Measurements from ENCODE around the gene SIN3B.
"Not testable (repeated sequence)": the region's sequence is repeated elsewhere in the genome, so short reads cannot be mapped to it uniquely, and the experiment has no call there.

Gene SIN3B

GRCh38 chr19:16867211-16867610 is 38.0 kb downstream of the SIN3B start:
- no peak for DNase-seq (ENCODE audit: low read depth in 2 of 2)

DNA sequence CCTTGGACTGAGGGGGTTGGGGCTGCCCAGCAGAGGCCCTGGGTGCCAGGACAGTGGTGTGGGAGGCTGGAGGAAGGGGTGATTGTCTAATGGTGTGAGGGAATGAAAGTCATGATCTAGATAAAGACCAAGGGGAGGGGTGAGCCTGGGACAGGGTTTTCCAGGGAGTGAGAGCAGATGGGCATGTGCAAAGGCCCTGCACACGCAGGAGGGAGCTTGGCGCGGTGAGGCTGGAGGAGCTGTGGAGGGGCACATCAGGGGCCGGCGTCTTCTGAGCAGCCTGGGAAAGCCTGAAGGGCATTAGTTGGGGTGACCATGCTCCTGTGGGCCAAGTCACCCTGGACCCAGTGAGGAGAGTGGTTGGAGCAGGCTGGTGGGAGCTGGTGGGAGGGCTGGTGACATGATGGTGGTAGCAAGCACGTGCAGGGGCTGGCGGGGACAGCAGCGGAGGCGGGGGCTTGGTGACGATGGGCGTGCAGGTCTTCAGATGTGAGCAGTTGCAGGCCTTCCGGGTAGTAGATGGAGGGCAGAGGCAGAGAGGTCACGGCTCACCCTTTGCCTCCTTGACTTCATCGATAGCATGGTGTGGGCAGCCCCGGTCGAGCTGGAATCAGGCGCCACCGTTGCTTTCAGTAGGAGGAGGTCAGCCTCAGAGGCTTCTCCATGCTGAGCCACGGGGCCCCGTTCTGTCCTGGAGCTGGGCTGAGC is 39.4 kb downstream of the SIN3B start:
- no peak for DNase-seq (ENCODE audit: low read depth in 2 of 2)

- no peak for DNase-seq (ENCODE audit: low read depth in 2 of 2)
Observed at GRCh38 chr19:16869331-16869972, 40.3 kb downstream of the SIN3B start.

- DNase-seq (ENCODE audit: low read depth in 2 of 2): no peak
Observed at GRCh38 chr19:16871871-16872270, 42.7 kb downstream of the SIN3B start.

- no peak for DNase-seq (ENCODE audit: low read depth in 2 of 2)
Observed at GRCh38 chr19:16872728-16873127, 43.5 kb downstream of the SIN3B start.

DNA sequence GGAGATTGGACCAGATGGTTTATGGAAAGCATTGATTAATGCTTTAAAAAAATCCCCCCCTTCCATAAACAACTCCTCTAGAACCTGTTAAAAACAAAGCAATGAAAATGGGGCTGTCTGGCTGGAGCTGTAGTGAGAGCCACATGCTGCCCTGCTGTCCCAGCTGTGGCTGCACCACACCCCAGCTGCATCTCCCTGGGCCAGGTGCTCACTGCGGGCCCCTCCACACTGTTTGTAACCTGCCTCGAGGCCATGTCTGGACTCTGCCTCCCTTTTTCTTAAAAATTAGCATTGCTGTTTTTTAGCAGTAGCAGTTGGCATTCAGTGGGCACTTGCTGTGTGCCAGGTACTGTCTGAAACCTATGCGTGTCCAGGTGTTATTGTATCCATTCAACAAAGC is 44.4 kb downstream of the SIN3B start:
- no peak for DNase-seq (ENCODE audit: low read depth in 2 of 2)

DNA sequence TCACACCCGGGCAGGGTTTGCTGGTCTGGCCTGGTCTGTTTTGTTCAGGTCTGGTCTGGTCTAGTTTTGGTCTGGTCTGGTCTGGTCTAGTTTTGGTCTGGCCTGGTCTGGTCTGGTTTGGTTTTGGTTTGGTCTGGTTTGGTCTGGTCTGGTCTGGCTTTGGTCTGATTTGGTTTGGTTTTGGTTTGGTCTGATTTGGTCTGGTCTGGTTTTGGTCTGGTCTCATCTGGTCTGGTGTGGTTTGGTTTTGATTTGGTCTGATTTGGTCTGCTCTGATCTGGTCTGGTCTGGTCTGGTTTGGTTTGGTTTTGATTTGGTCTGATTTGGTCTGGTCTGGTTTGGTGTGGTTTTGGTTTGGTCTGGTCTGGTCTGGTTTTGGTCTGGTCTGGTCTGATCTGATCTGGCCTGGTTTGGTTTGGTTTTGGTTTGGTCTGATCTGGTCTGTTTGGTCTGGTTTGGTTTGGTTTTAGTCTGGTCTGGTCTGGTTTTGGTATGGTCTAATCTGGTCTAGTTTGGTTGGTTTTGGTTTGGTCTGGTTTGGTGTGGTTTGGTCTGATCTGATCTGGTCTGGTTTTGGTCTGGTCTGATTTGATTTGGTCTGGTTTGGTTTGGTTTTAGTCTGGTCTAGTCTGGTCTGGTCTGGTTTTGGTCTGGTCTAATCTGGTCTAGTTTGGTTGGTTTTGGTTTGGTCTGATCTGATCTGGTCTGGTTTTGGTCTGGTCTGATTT is 45.2 kb downstream of the SIN3B start:
- no peak for DNase-seq (ENCODE audit: low read depth in 2 of 2)

DNA sequence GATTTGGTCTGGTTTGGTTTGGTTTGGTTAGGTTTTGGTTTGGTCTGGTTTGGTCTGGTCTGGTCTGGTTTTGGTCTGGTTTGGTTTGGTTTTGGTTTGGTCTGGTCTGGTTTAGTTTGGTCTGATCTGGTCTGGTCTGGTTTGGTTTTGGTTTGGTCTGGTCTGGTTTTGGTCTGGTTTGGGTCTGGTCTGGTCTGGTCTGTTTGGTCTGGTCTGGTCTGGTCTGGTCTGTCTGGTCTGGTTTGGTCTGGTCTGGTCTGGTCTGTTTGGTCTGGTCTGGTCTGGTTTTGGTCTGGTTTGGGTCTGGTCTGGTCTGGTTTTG is 45.7 kb downstream of the SIN3B start:
- not testable (repeated sequence) for DNase-seq (ENCODE audit: low read depth in 2 of 2)

DNA sequence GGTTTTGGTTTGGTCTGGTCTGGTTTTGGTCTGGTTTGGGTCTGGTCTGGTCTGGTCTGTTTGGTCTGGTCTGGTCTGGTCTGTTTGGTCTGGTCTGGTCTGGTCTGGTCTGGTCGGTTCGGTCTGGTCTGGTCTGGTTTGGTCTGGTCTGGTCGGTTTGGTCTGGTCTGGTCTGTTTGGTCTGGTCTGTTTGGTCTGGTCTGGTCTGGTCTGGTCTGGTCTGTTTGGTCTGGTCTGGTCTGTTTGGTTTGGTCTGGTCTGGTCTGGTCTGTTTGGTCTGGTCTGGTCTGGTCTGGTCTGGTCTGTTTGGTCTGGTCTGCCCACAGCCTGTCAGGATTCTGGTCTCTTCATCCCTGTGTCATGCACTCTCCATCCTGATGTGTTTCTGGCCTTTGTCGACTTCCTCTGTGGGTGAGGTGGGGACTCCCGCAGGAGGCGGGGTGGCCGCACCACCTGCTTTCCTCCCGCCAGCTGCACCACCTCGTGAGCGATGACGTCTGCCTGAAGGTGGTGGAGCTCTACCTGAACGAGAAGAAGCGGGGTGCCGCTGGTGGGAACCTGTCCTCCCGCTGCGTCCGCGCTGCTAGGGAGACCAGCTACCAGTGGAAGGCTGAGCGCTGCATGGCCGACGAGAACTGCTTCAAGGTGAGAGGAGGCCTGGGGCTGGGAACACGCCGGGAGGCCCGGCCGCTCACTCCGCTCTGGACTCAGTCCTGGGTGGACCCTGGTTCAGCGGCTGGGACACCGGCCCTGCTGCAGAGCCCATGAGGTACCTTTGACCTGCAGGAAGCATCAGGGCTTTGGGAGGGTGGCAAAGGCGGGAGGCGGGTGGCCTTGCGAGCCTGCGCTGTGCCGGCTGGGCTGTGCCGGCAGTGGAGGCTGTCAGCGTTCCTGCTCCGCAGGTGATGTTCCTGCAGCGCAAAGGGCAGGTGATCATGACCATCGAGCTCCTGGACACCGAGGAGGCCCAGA is 46.7 kb downstream of the SIN3B start:
- no peak for DNase-seq (ENCODE audit: low read depth in 2 of 2)

- no peak for DNase-seq (ENCODE audit: low read depth in 2 of 2)
Observed at GRCh38 chr19:16876904-16877361, 47.7 kb downstream of the SIN3B start.

GRCh38 chr19:16877581-16877980 is 48.4 kb downstream of the SIN3B start:
- no peak for DNase-seq (ENCODE audit: low read depth in 2 of 2)

DNA sequence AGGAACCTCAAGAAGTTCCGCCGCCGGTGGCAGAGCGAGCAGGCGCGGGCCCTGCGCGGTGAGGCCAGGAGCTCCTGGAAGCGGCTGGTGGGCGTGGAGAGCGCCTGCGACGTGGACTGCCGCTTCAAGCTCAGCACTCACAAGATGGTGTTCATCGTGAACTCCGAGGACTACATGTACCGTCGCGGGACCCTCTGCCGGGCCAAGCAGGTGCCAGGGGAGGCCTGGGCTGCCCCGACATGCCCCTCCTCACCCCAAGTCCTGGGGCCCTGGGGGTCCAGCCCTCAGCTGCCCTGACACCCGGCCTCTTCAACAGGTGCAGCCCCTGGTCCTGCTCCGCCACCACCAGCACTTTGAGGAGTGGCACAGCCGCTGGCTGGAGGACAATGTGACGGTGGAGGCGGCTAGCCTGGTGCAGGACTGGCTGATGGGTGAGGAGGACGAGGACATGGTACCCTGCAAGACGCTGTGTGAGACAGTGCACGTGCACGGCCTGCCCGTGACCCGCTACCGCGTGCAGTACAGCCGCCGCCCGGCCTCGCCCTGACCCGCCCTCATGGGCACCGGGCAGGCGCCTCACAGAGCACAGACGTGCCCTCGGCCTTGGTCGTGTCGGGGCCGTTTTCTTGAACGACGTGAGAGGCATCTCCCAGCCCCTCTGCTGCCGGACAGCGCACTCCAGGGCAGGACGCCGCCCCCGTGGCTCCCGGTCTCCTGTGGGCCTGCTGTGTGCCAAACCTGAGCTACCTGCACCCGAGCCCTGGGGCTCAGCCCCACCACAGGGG is 49.2 kb downstream of the SIN3B start:
- DNase-seq (ENCODE audit: low read depth in 2 of 2): no peak

- no peak for DNase-seq (ENCODE audit: low read depth in 2 of 2)
Observed at GRCh38 chr19:16880884-16881554, 51.8 kb downstream of the SIN3B start.

DNA sequence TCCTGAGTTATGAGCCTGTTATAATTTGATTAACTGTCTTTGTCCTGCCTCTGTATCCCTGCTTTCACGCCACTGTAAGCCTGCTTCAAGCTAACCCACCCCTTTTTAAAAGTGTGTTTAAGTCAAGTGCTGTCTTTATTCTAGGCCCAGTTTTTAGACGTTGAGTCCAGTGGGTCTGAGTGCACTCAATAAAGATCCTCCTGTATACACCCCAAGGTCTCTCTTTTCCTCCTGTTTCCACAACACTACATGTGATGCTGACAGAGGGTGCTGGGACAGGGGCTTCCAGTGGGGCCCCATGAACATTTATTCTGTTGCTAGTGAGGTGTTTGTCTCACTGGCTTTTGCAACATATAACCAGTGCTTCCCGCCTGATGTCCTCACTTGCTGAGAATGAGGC is 52.9 kb downstream of the SIN3B start:
- DNase-seq (ENCODE audit: low read depth in 2 of 2): no peak

GRCh38 chr19:16883522-16883921 is 54.3 kb downstream of the SIN3B start:
- no peak for DNase-seq (ENCODE audit: low read depth in 2 of 2)

DNA sequence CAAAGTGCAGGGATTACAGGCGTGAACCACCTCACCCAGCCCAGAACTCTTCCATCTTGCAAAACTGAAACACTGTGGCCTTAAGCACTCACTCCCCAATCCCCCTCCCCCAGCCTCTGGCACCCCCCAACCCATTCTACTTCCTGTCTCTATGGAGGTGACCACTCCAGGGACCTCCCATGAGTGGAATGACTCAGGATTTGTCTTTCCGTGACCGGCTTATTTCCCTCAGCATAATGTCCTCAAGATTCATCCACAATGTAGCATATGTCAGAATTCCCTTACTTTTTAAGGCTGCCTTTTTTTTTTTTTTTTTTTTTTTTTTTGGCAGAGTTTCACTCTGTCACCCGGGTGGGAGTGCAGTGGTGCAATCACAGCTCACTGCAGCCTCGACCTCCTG is 56.0 kb downstream of the SIN3B start:
- no peak for DNase-seq (ENCODE audit: low read depth in 2 of 2)

DNA sequence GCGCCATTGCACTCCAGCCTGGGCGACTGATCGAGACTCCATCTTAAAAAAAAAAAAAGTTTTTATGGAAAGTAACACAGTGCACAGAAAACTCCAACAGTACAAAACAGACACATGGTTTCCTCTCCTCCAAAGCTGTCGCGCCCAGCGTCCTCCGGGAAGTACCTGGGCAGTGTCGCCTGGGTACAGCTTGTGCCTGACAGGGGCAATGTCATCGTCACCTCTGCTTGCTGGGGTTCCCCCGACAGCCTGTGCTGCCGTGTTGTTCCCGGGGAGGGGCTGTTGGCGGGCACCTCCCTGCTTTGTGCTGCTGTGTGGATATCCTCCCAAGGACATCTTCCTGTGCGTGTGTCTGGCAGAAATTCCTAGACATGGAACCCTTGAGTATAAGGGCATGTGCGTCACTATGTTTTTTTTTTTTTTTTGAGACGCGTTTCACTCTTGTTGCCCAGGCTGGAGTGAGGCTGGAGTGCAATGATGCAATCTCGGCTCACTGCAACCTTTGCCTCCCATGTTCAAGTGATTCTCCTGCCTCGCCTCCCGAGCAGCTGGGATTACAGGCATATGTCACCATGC is 57.2 kb downstream of the SIN3B start:
- no peak for DNase-seq (ENCODE audit: low read depth in 2 of 2)

- no peak for DNase-seq (ENCODE audit: low read depth in 2 of 2)
Observed at GRCh38 chr19:16887353-16888265, 58.4 kb downstream of the SIN3B start.
